ENCODE results near the gene ABCF1. TPM values are rescaled to one million over a fixed set of nuclear protein-coding genes. Genes with fewer than 3 reads are reported as not detected.

The ABCF1 gene
- total and polyA plus RNA-seq, 3 donors from 2014 or later = 63.2 to 104 (median 67.1) TPM

- 61 to 67% methylated on average over 6 of the region's 6 CpGs for WGBS, 2 donors
- no peaks in the 10 kb centered on the region for H3K36me3 ChIP-seq (ENCODE audit: low read depth, missing control alignments)
- H3K9me3 ChIP-seq = no peaks in the 10 kb centered on the region
- peak overlapping the region in 1 of 2 donors; percentile 48 for H3K27ac ChIP-seq
- intact Hi-C loops (cut with DNase I; ENCODE audit: low total_unique reads) = no loop called here
- no peaks in the 10 kb centered on the region for H3K27me3 ChIP-seq
- DNase-seq = no peak
- no peak for TF ChIP-seq POLR2A (IDR thresholded peaks at IDR 0.05)
- TF ChIP-seq, protein P1, sequence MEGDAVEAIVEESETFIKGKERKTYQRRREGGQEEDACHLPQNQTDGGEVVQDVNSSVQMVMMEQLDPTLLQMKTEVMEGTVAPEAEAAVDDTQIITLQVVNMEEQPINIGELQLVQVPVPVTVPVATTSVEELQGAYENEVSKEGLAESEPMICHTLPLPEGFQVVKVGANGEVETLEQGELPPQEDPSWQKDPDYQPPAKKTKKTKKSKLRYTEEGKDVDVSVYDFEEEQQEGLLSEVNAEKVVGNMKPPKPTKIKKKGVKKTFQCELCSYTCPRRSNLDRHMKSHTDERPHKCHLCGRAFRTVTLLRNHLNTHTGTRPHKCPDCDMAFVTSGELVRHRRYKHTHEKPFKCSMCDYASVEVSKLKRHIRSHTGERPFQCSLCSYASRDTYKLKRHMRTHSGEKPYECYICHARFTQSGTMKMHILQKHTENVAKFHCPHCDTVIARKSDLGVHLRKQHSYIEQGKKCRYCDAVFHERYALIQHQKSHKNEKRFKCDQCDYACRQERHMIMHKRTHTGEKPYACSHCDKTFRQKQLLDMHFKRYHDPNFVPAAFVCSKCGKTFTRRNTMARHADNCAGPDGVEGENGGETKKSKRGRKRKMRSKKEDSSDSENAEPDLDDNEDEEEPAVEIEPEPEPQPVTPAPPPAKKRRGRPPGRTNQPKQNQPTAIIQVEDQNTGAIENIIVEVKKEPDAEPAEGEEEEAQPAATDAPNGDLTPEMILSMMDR (IDR thresholded peaks at IDR 0.05) = no peak
- H3K4me1 ChIP-seq = peaks cover 25% of the 10 kb centered on the region
- no peak overlapping the region for H3K4me3 ChIP-seq
Measured at GRCh38 chr6:30612687-30613248, 41.5 kb downstream of the ABCF1 start.

DNA sequence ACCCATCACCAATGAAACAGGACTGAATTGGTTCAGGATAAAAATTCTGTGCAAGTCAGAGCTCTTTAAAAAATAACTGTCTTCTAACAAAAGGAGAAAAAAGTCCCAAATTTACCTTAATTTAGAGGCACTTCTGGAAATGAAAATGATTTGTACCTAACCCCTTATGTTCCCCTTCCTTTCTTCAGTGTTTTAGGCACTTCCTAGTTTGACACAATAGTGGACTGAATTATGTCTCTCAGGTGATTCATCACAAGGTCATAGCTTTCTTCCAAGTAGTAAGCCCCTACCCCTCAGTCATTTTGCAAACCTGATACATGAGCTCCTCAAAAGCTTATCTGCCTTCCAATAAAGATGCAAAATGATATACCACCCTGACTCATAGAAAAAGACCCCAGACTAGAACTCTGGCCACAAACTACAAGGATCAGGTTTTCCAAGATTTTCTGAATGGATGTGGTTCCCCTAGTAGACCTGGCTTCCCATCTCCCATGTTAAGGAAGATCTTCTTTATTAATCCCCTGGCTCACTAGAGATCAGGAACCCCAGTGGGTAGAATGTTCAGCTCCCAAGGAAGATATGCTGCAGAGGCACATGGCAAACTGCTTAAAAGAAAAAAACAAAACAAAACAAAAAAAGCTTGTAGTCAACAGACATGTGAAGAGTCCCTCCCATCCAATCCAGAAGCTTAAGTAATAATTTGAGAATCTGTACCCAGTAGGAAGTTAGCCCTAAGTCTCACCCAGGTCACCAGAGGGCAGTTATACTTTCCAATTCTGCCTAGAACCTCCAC is 42.2 kb downstream of the ABCF1 start:
- intact Hi-C loops (cut with DNase I; ENCODE audit: low total_unique reads) = no loop called here
- peaks cover 29% of the 10 kb centered on the region for H3K4me1 ChIP-seq
- no peak for TF ChIP-seq POLR2A (IDR thresholded peaks at IDR 0.05)
- TF ChIP-seq, protein P1 (IDR thresholded peaks at IDR 0.05) = no peak
- DNase-seq = no peak
- no peaks in the 10 kb centered on the region for H3K9me3 ChIP-seq
- H3K4me3 ChIP-seq = no peak overlapping the region
- H3K27me3 ChIP-seq = no peaks in the 10 kb centered on the region
- peak overlapping the region in 1 of 2 donors; percentile 98 for H3K27ac ChIP-seq
- no peaks in the 10 kb centered on the region for H3K36me3 ChIP-seq (ENCODE audit: low read depth, missing control alignments)

GRCh38 chr6:30614044-30614842 is 43.0 kb downstream of the ABCF1 start:
- H3K4me3 ChIP-seq = peak overlapping the region; percentile 76 to 96
- no peak for TF ChIP-seq POLR2A (IDR thresholded peaks at IDR 0.05)
- TF ChIP-seq, protein P1 (IDR thresholded peaks at IDR 0.05) = no peak
- H3K27me3 ChIP-seq = no peaks in the 10 kb centered on the region
- WGBS, 2 donors = 10 to 13% methylated on average over 8 of the region's 8 CpGs
- H3K4me1 ChIP-seq = peaks cover 36% of the 10 kb centered on the region
- H3K9me3 ChIP-seq = no peaks in the 10 kb centered on the region
- no peak for DNase-seq
- intact Hi-C loops (cut with DNase I; ENCODE audit: low total_unique reads) = no loop called here
- peak overlapping the region; percentile 98 to 99 for H3K27ac ChIP-seq
- H3K36me3 ChIP-seq (ENCODE audit: low read depth, missing control alignments) = no peaks in the 10 kb centered on the region

GRCh38 chr6:30614843-30615218 is 43.6 kb downstream of the ABCF1 start:
- peaks cover 31% of the 10 kb centered on the region for H3K4me1 ChIP-seq

More at GRCh38 chr6:30614843-30615218, 43.6 kb downstream of the ABCF1 start:
- no peaks in the 10 kb centered on the region for H3K9me3 ChIP-seq
- TF ChIP-seq POLR2A (IDR thresholded peaks at IDR 0.05) = peak; percentile 90
- TF ChIP-seq, protein P1 (IDR thresholded peaks at IDR 0.05) = no peak
- no peaks in the 10 kb centered on the region for H3K27me3 ChIP-seq
- peak overlapping the region; percentile 98 to 99 for H3K27ac ChIP-seq
- WGBS, 2 donors = 0% methylated on average over 6 of the region's 6 CpGs
- intact Hi-C loops (cut with DNase I; ENCODE audit: low total_unique reads) = no loop called here
- H3K4me3 ChIP-seq = peak overlapping the region; percentile 76 to 96
- no peaks in the 10 kb centered on the region for H3K36me3 ChIP-seq (ENCODE audit: low read depth, missing control alignments)
- peak; percentile 95 for DNase-seq
